ENCODE data around the gene MLXIPL. TPM values are rescaled to one million over a fixed set of nuclear protein-coding genes. Genes with fewer than 3 reads are reported as not detected.

MLXIPL gene
- total RNA-seq, 4 donors from 2014 or later: 0.53 to 13.5 (median 2.9) TPM

- no peak for TF ChIP-seq POLR2A (IDR thresholded peaks at IDR 0.05)
- no peak for TF ChIP-seq CTCF (IDR thresholded peaks at IDR 0.05)
- Histone ChIP-seq H3K27ac (no peak overlapping the region), H3K9me3 (no peaks in the 10 kb centered on the region), H3K36me3 (no peaks in the 10 kb centered on the region), H3K4me1 (peaks cover 3 to 11% (median 3%) of the 10 kb centered on the region in 3 donors), H3K4me3 (no peak overlapping the region), H3K27me3 (peaks cover 0 to 67% (median 0%) of the 10 kb centered on the region in 4 donors)
- 70 to 76% methylated on average over 7 of the region's 8 CpGs for WGBS, 2 donors
- DNase-seq: no peak
- intact Hi-C loops (cut with DNase I): no loop called here
These were observed 9.5 kb upstream of the MLXIPL start for GRCh38 chr7:73633844-73634243.

DNA sequence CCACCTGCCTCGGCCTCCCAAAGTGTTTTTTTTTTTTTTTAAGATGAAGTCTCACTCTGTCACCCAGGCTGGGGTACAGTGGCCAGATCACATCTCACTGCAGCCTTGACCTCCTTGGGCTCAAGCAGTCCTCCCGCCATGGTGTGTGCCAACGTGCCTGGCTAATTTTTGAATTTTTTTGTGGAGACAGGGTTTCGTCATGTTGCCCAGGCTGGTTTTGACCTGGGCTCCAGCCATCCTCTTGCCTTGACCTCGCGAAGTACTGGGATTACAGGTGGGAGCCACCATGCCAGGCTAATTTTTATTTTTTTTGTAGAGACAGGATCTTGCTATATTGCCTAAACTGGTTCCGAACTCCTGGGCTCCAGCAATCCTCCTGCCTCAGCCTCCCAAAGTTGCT, 9.0 kb upstream of the MLXIPL start:
- no peak overlapping the region for H3K4me3 ChIP-seq
- H3K27ac ChIP-seq: no peak overlapping the region
- H3K9me3 ChIP-seq: no peaks in the 10 kb centered on the region
- H3K36me3 ChIP-seq: no peaks in the 10 kb centered on the region
- H3K4me1 ChIP-seq: peaks cover 3 to 11% (median 3%) of the 10 kb centered on the region in 3 donors
- intact Hi-C loops (cut with DNase I): no loop called here
- no peak for TF ChIP-seq POLR2A (IDR thresholded peaks at IDR 0.05)
- no peak for DNase-seq
- WGBS, 2 donors: 75 to 81% methylated on average over 4 to 7 of the region's 7 CpGs
- H3K27me3 ChIP-seq: peaks cover 0 to 72% (median 1%) of the 10 kb centered on the region in 4 donors

DNA sequence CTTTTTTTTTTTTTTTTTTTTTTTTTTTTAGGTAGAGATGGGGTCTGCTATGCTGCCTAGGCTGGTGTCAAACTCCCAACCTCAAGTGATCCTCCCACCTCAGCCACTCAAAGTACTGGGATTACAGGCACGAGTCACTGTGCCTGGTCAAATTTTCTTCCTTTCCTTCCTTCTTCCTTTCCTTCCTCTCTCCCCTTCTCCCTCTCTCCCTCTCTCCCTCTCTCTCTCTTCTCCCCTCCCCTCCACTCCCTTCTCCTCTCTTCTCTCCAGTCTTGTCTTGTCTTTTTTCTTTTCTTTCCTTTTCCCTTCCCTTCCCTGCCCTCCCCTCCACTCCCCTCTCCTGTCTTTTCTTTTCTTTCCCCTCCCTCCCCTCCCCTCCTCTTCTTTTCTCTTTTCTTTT, 7.2 kb upstream of the MLXIPL start:
- Histone ChIP-seq H3K4me1 (peaks cover 3 to 13% (median 3%) of the 10 kb centered on the region in 3 donors), H3K9me3 (no peaks in the 10 kb centered on the region), H3K27me3 (peaks cover 0 to 90% (median 2%) of the 10 kb centered on the region in 4 donors), H3K4me3 (no peak overlapping the region), H3K36me3 (no peaks in the 10 kb centered on the region), H3K27ac (no peak overlapping the region)
- DNase-seq: no peak
- intact Hi-C loops (cut with DNase I): no loop called here
- TF ChIP-seq POLR2A (IDR thresholded peaks at IDR 0.05): no peak
- no peak for TF ChIP-seq CTCF (IDR thresholded peaks at IDR 0.05)
- 14 to 18% methylated on average over 1 of the region's 1 CpG for WGBS, 2 donors

DNA sequence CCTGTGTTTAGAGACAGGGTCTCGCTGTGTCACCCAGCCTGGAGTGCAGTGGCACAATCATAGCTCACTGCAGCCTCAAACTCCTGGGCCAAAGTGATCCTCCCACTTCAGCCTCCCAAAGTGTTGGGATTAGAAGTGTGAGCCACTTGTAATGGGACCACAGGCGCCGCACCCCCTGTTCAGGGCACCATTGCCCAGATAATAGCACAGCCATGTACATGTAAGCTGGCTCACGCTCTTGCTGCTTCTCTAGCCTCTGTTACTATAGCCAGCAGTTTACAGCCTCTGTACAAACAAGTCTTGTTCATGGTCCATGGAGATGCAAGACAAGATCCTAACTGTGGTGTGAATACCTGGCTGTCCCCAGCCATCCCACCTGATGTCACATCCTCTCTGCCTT, 4.2 kb upstream of the MLXIPL start:
- peaks cover 5 to 99% (median 14%) of the 10 kb centered on the region in 4 donors for H3K27me3 ChIP-seq
- no peak overlapping the region for H3K4me3 ChIP-seq
- H3K27ac ChIP-seq: no peak overlapping the region
- 94 to 96% methylated on average over 3 of the region's 4 CpGs for WGBS, 2 donors
- intact Hi-C loops (cut with DNase I): no loop called here
- H3K4me1 ChIP-seq: peaks cover 7 to 15% (median 10%) of the 10 kb centered on the region in 3 donors
- DNase-seq: no peak
- H3K9me3 ChIP-seq: no peaks in the 10 kb centered on the region
- no peaks in the 10 kb centered on the region for H3K36me3 ChIP-seq
- no peak for TF ChIP-seq CTCF (IDR thresholded peaks at IDR 0.05)
- no peak for TF ChIP-seq POLR2A (IDR thresholded peaks at IDR 0.05)

GRCh38 chr7:73626814-73627213, 2.5 kb upstream of the MLXIPL start:
- no peak for TF ChIP-seq CTCF (IDR thresholded peaks at IDR 0.05)
- TF ChIP-seq POLR2A (IDR thresholded peaks at IDR 0.05): no peak
- DNase-seq: no peak
- Histone ChIP-seq H3K27me3 (peaks cover 11 to 99% (median 26%) of the 10 kb centered on the region in 4 donors), H3K27ac (no peak overlapping the region), H3K4me1 (peaks cover 11 to 27% (median 20%) of the 10 kb centered on the region in 3 donors), H3K36me3 (no peaks in the 10 kb centered on the region), H3K4me3 (no peak overlapping the region), H3K9me3 (no peaks in the 10 kb centered on the region)
- WGBS, 2 donors: 7 to 22% methylated on average over 3 of the region's 3 CpGs
- intact Hi-C loops (cut with DNase I): no loop called here

- H3K27me3 ChIP-seq: peaks cover 11 to 94% (median 26%) of the 10 kb centered on the region in 4 donors
- 92 to 94% methylated on average over 10 of the region's 11 CpGs for WGBS, 2 donors
These were observed 954 bp upstream of the MLXIPL start for GRCh38 chr7:73625276-73625675.

More at GRCh38 chr7:73625276-73625675, 954 bp upstream of the MLXIPL start:
- Histone ChIP-seq H3K4me1 (peaks cover 11 to 27% (median 20%) of the 10 kb centered on the region in 3 donors), H3K36me3 (no peaks in the 10 kb centered on the region), H3K27ac (no peak overlapping the region), H3K9me3 (no peaks in the 10 kb centered on the region), H3K4me3 (no peak overlapping the region)
- DNase-seq: no peak
- intact Hi-C loops (cut with DNase I): no loop called here
- TF ChIP-seq POLR2A (IDR thresholded peaks at IDR 0.05) (no peak), CTCF (IDR thresholded peaks at IDR 0.05) (no peak)

Measured in esophagus squamous epithelium (tissue), 5 donors.